Vagina (tissue), 2 donors: Measurements from ENCODE around the gene DDX31. TPM values are rescaled to one million over a fixed set of nuclear protein-coding genes. Genes with fewer than 3 reads are reported as not detected.

Source experiments
- DNase-seq, 2 donors: peaks; one replicate each; pipeline ENCODE4 v3.0.0-alpha.2; 2017; ENCODE audit errors: extremely low spot score in 2 of 2
- H3K27ac ChIP-seq: fragments of 200-600 bp; sonication (generic); one replicate; pipeline ENCODE4 v1.5.1; 2019
- H3K27me3 ChIP-seq: fragments of 200-600 bp; sonication (generic); one replicate; pipeline ENCODE4 v1.5.1; 2019
- H3K36me3 ChIP-seq, 2 donors: fragments of 200-600 bp; sonication (generic); one replicate each; pipeline ENCODE4 v1.5.1; 2017 to 2019
- H3K4me1 ChIP-seq: fragments of 200-600 bp; sonication (generic); one replicate; pipeline ENCODE4 v1.5.1; 2019
- H3K4me3 ChIP-seq, 2 donors: fragments of 200-600 bp; sonication (generic); 1 replicate in 1 of 2; 2 replicates in 1 of 2; pipeline ENCODE4 v1.5.1; 2016 to 2019
- H3K9me3 ChIP-seq: fragments of 200-600 bp; sonication (generic); one replicate; pipeline ENCODE4 v1.5.1; 2019
- CTCF ChIP-seq, 3 experiments: fragments of 450-650 bp in 2 of 3; fragments of 200-600 bp in 1 of 3; sonication (generic) in 1 of 3; IDR thresholded peaks; one replicate each; pipeline ENCODE4 v1.5.1; 2017 to 2019; ENCODE audit warnings: antibody characterized with exemption in 3 of 3, mild to moderate bottlenecking in 2 of 3, moderate library complexity in 2 of 3
- POLR2A ChIP-seq, 2 donors: fragments of 450-650 bp; IDR thresholded peaks; one replicate each; pipeline ENCODE4 v1.6.1; 2017; ENCODE audit warnings: antibody characterized with exemption in 2 of 2, mild to moderate bottlenecking in 2 of 2, moderate library complexity in 2 of 2
- POLR2AphosphoS5 ChIP-seq, 2 donors: sonication (generic); formaldehyde crosslinking; IDR thresholded peaks; one replicate each; pipeline ENCODE4 v1.9.0; 2017; ENCODE audit warnings: antibody characterized with exemption in 2 of 2, mild to moderate bottlenecking in 2 of 2, low read depth in 1 of 2; ENCODE audit not compliant: insufficient read depth in 1 of 2
- intact Hi-C: fragments of 100-400 bp; cut with DNase I; formaldehyde crosslinking; loops from one replicate; pipeline ENCODE4 v1.15.1; 2023
- total RNA-seq: library from RNA; depleted of rRNA; stranded (reverse); fragments of >200 nt; gene quantifications from one replicate; pipeline ENCODE4 v1.2.3, GENCODE V29; 2016

The DDX31 gene
- total RNA-seq, 1 donor from 2014 or later: 17.9 TPM

GRCh38 chr9:132551556-132551955 is 118.2 kb downstream of the DDX31 start:
- Histone ChIP-seq H3K27ac (no peak overlapping the region), H3K27me3 (no peaks in the 10 kb centered on the region), H3K9me3 (no peaks in the 10 kb centered on the region), H3K4me1 (peaks cover 1% of the 10 kb centered on the region), H3K36me3 (no peaks in the 10 kb centered on the region), H3K4me3 (no peak overlapping the region)
- DNase-seq: no peak
- intact Hi-C loops: no loop called here
- no peak for TF ChIP-seq POLR2A (IDR thresholded peaks at IDR 0.05)
- no peak for TF ChIP-seq CTCF (IDR thresholded peaks at IDR 0.05)
- TF ChIP-seq POLR2AphosphoS5 (IDR thresholded peaks at IDR 0.05; ENCODE audit: insufficient read depth in 1 of 2, low read depth in 1 of 2): no peak

GRCh38 chr9:132548751-132549640 is 120.8 kb downstream of the DDX31 start:
- Histone ChIP-seq H3K9me3 (no peaks in the 10 kb centered on the region), H3K36me3 (no peaks in the 10 kb centered on the region), H3K4me3 (no peak overlapping the region), H3K27ac (no peak overlapping the region), H3K4me1 (peaks cover 7% of the 10 kb centered on the region), H3K27me3 (no peaks in the 10 kb centered on the region)
- intact Hi-C loops: no loop called here
- DNase-seq: no peak
- no peak for TF ChIP-seq CTCF (IDR thresholded peaks at IDR 0.05)
- TF ChIP-seq POLR2AphosphoS5 (IDR thresholded peaks at IDR 0.05; ENCODE audit: insufficient read depth in 1 of 2, low read depth in 1 of 2): no peak
- no peak for TF ChIP-seq POLR2A (IDR thresholded peaks at IDR 0.05)

- TF ChIP-seq POLR2AphosphoS5 (IDR thresholded peaks at IDR 0.05; ENCODE audit: insufficient read depth in 1 of 2, low read depth in 1 of 2) (no peak), POLR2A (IDR thresholded peaks at IDR 0.05) (no peak), CTCF (IDR thresholded peaks at IDR 0.05) (no peak)
- Histone ChIP-seq H3K4me3 (no peak overlapping the region), H3K9me3 (no peaks in the 10 kb centered on the region), H3K36me3 (no peaks in the 10 kb centered on the region), H3K27ac (no peak overlapping the region), H3K4me1 (peaks cover 7% of the 10 kb centered on the region), H3K27me3 (no peaks in the 10 kb centered on the region)
- no peak for DNase-seq
- intact Hi-C loops: no loop called here
These were observed 121.6 kb downstream of the DDX31 start for GRCh38 chr9:132547976-132548730.

GRCh38 chr9:132547436-132547835 is 122.3 kb downstream of the DDX31 start:
- Histone ChIP-seq H3K27ac (no peak overlapping the region), H3K9me3 (no peaks in the 10 kb centered on the region), H3K27me3 (no peaks in the 10 kb centered on the region), H3K4me3 (no peak overlapping the region), H3K4me1 (peaks cover 7% of the 10 kb centered on the region), H3K36me3 (no peaks in the 10 kb centered on the region)
- no peak for TF ChIP-seq POLR2A (IDR thresholded peaks at IDR 0.05)
- no peak for TF ChIP-seq CTCF (IDR thresholded peaks at IDR 0.05)
- no peak for TF ChIP-seq POLR2AphosphoS5 (IDR thresholded peaks at IDR 0.05; ENCODE audit: insufficient read depth in 1 of 2, low read depth in 1 of 2)
- DNase-seq: no peak
- intact Hi-C loops: no loop called here
